ENCODE data around the gene RADIL. TPM values are rescaled to one million over a fixed set of nuclear protein-coding genes. Genes with fewer than 3 reads are reported as not detected.
"Not testable (repeated sequence)": the region's sequence is repeated elsewhere in the genome, so short reads cannot be mapped to it uniquely, and the experiment has no call there.

RADIL gene
- total RNA-seq, 2 experiments from 2014 or later, result 0.50 to 0.82 TPM

DNA sequence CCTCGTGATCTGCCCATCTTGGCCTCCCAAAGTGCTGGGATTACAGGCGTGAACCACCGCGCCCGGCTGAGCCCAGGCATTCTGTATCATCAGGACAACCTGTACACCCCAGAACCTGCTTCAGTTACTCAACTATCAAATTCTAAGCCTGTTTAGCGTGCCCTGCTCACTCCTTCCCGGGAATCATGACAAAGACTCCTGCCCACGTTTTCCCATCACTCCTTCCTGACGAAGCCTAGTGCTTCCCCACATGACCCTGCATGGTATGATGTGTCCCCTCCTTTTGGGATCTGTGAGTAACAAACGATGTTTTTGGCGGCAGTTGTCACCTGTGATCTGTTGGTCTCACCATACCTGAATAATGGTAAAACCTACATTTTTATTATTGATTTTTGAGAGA is 12.2 kb upstream of the RADIL start:
- Mint-ChIP-seq H3K27me3 (ENCODE audit: low read depth) (no peaks in the 10 kb centered on the region), H3K9me3 (ENCODE audit: insufficient read depth) (no peaks in the 10 kb centered on the region), H3K27ac (no peak overlapping the region), H3K36me3 (ENCODE audit: low read depth) (no peaks in the 10 kb centered on the region), H3K4me1 (ENCODE audit: low read depth) (no peaks in the 10 kb centered on the region), H3K4me3 (no peak overlapping the region)
- CTCF ChIA-PET, result no interaction called here
- no peak for ATAC-seq
- DNase-seq, result no peak
- POLR2A ChIA-PET, result no interaction called here

DNA sequence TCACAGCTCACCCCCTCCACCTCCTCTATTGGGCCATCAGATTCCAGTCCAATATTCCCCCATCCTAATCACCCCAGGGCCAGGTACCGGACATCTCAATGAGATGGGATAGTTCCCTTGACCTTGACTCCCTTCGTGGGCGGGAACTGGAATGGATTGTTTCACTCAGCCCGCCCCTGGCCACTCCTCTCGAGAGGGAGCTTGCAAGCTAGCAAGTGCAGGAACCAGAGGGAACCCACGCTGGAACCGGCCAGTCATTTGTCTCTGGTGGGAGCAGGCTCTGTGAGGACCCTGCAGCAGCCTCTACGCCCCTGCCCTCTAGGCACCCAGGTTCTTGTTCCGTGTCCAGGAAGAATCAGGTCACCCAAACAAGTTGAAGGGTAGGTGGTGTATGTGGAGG is 11.0 kb upstream of the RADIL start:
- CTCF ChIA-PET, result no interaction called here
- Mint-ChIP-seq H3K27me3 (ENCODE audit: low read depth) (no peaks in the 10 kb centered on the region), H3K9me3 (ENCODE audit: insufficient read depth) (no peaks in the 10 kb centered on the region), H3K27ac (no peak overlapping the region), H3K4me1 (ENCODE audit: low read depth) (no peaks in the 10 kb centered on the region), H3K4me3 (no peak overlapping the region), H3K36me3 (ENCODE audit: low read depth) (no peaks in the 10 kb centered on the region)
- POLR2A ChIA-PET, result no interaction called here
- DNase-seq (no peak), ATAC-seq (no peak)

DNA sequence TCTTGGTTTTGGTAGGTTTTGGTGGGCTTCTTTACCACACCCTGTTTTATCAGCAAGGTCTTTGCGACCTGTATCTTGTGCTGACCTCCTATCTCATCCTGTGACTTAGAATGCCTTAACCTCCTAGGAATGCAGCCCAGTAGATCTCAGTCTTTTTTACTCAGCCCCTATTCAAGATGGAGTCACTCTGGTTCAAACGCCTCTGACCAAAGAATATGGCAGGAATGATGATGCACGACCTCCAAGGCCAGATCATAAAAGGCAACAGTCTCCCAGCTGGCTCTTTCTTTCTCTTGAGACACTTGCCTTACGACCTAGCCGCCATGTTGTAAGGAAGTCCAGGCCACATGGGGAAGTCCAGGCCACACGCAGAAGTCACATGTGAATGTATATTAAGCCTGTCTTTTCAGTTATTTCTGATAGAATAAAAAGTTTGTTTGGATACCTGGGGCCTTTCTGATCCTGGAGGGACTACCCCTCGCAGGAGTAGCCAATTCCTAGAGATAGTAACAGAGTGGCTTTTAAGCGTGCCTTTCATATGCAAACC is 10.5 kb upstream of the RADIL start:
- Mint-ChIP-seq H3K36me3 (ENCODE audit: low read depth) (no peaks in the 10 kb centered on the region), H3K27ac (no peak overlapping the region), H3K27me3 (ENCODE audit: low read depth) (no peaks in the 10 kb centered on the region), H3K4me1 (ENCODE audit: low read depth) (no peaks in the 10 kb centered on the region), H3K9me3 (ENCODE audit: insufficient read depth) (no peaks in the 10 kb centered on the region), H3K4me3 (no peak overlapping the region)
- ChIA-PET CTCF (no interaction called here), POLR2A (no interaction called here)
- no peak for ATAC-seq
- DNase-seq, result no peak

DNA sequence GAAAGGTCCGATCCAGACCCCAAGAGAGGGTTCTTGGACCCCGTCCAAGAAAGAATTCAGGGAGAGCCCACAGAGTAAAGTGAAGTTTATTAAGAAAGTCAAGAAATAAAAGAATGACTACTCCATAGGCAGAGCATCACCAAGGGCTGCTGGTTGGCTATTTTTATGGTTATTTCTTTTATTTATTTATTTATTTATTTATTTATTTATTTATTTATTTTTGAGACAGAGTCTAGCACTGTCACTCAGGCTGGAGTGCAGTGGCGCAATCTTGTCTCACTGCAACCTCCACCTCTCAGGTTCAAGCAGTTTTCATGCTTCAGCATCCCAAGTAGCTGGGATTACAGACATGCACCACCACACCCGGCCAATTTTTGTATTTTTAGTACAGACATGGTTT is 9.7 kb upstream of the RADIL start:
- CTCF ChIA-PET, result interaction anchor here (0.6 kb wide), 1 partner anchor 9 kb away, joined by 3 read pairs; the partner anchor contains the start of gene RADIL
- DNase-seq, ATAC-seq: not testable (repeated sequence)

DNA sequence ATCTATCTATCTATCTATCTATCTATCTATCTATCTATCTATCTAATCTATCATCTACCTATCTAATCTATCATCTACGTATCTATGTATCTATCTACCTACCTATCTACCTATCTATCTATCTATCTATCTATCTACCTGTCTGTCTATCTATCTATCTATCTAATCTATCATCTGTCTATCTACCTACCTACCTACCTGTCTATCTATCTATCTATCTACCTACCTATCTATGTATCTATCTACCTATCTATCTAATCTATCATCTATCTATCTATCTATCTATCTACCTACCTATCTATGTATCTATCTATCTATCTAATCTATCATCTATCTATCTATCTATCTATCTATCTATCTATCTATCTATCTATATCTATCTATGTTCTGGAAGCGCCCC is 8.0 kb upstream of the RADIL start:
- H3K36me3 Mint-ChIP-seq (ENCODE audit: low read depth); H3K27ac Mint-ChIP-seq; H3K4me3 Mint-ChIP-seq; POLR2A ChIA-PET; H3K9me3 Mint-ChIP-seq (ENCODE audit: insufficient read depth); H3K4me1 Mint-ChIP-seq (ENCODE audit: low read depth); DNase-seq; ATAC-seq; H3K27me3 Mint-ChIP-seq (ENCODE audit: low read depth); CTCF ChIA-PET: not testable (repeated sequence)

More for the DNA sequence above, 9.7 kb upstream of the RADIL start:
- POLR2A ChIA-PET; H3K4me3 Mint-ChIP-seq; H3K9me3 Mint-ChIP-seq (ENCODE audit: insufficient read depth); H3K36me3 Mint-ChIP-seq (ENCODE audit: low read depth); H3K4me1 Mint-ChIP-seq (ENCODE audit: low read depth); H3K27me3 Mint-ChIP-seq (ENCODE audit: low read depth); H3K27ac Mint-ChIP-seq: not testable (repeated sequence)

DNA sequence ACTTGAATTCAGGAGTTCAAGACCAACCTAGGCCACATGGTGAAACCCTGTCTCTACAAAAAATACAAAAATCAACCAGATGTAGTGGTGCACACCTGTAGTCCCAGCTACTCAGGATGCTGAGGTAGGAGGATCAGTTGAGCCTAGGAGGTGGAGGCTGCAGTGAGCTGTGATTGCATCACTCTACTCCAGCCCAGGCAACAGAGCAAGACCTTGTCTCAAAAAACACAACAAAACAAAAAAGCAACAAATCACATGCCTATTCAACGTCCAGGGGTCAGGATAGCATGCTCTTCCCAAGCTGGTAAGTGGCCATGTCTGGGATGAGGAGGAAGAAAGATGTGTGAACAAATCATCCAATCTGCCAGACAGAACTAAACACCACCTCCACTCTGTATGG is 6.2 kb upstream of the RADIL start:
- Mint-ChIP-seq H3K27me3 (ENCODE audit: low read depth) (no peaks in the 10 kb centered on the region), H3K36me3 (ENCODE audit: low read depth) (no peaks in the 10 kb centered on the region), H3K4me1 (ENCODE audit: low read depth) (no peaks in the 10 kb centered on the region), H3K9me3 (ENCODE audit: insufficient read depth) (no peaks in the 10 kb centered on the region), H3K27ac (no peak overlapping the region), H3K4me3 (no peak overlapping the region)
- DNase-seq, result no peak
- ChIA-PET CTCF (no interaction called here), POLR2A (no interaction called here)
- no peak for ATAC-seq

DNA sequence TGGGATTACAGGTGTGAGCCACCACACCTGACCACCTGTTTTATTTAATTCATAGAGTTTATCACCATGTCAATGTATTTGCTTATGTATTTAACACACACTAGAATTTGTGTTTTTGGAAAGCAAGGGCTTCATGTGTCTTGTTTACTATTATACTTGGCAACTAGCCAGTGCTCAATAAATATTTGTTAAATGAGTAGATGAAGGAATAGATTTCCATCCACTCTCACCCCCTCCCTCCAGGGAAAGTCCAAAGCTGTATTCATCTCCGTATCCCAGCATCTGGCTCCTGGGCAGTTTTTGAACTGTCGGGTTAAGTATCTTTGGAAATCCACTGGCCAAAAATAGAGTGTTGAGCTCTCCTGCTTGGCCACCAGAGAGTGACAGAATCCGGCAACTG is 4.6 kb upstream of the RADIL start:
- DNase-seq, result no peak
- Mint-ChIP-seq H3K27me3 (ENCODE audit: low read depth) (peaks cover 4% of the 10 kb centered on the region), H3K27ac (no peak overlapping the region), H3K4me1 (ENCODE audit: low read depth) (no peaks in the 10 kb centered on the region), H3K9me3 (ENCODE audit: insufficient read depth) (no peaks in the 10 kb centered on the region), H3K36me3 (ENCODE audit: low read depth) (no peaks in the 10 kb centered on the region), H3K4me3 (no peak overlapping the region)
- ChIA-PET CTCF (interaction anchor here (1.0 kb wide), 1 partner anchor 90 kb away, joined by 4 read pairs; no protein-coding TSS in a partner anchor), POLR2A (interaction anchor here (0.6 kb wide), 1 partner anchor 19 kb away, joined by 4 read pairs; no protein-coding TSS in a partner anchor)
- no peak for ATAC-seq

DNA sequence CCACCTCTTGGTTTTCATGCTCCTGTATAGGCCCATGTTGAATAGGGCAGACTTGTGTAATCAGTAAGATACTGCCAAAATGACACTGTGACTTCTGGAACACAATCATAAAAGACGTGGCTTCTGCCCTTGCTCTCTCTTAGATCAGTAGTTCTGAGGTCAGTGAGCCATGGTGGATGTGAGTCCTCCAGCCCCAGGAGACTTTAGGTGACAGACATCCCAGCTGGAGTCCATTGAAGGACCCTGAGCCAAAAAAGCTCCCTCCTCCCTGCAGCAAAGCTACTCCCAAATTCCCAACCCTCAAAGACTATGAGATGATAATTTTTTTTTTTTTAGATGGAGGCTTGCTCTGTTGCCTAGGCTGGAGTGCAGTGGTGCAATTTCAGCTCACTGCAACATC is 3.2 kb upstream of the RADIL start:
- CTCF ChIA-PET, result interaction anchor here (1.2 kb wide), 1 partner anchor 88 kb away, joined by 4 read pairs; no protein-coding TSS in a partner anchor
- H3K27ac Mint-ChIP-seq, result no peak overlapping the region
- peaks cover 16% of the 10 kb centered on the region for H3K27me3 Mint-ChIP-seq (ENCODE audit: low read depth)
- no peak for DNase-seq
- no peak for ATAC-seq
- POLR2A ChIA-PET, result no interaction called here
- no peak overlapping the region for H3K4me3 Mint-ChIP-seq
- H3K9me3 Mint-ChIP-seq (ENCODE audit: insufficient read depth), result no peaks in the 10 kb centered on the region
- peaks cover 7% of the 10 kb centered on the region for H3K4me1 Mint-ChIP-seq (ENCODE audit: low read depth)
- no peaks in the 10 kb centered on the region for H3K36me3 Mint-ChIP-seq (ENCODE audit: low read depth)

DNA sequence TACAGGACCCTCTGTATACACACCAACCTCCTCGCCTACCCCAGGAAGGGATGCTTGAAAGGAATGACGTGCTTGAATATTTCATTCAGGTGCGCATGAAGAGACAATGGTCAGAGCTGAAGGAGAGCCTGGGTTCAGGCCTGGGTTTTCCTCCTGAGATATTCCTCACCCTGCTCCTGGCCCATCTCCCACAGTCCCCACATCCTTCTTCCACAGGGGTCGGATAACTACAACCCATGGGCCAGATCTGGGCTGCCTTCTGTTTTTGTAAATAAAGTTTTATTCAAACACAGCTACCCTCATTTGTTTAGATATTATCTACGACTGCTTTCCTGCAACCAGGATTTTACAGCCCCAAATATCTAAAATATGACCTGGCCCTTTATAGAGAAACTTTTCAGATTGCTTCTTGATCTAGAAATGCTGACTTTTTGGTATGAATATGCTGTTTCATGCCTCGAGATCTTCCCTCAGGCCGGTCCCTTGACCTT is 1.8 kb upstream of the RADIL start:
- no peaks in the 10 kb centered on the region for H3K9me3 Mint-ChIP-seq (ENCODE audit: insufficient read depth)
- peaks cover 7% of the 10 kb centered on the region for H3K4me1 Mint-ChIP-seq (ENCODE audit: low read depth)
- ChIA-PET POLR2A (no interaction called here), CTCF (interaction anchor here (1.9 kb wide), 1 partner anchor 199 kb away, joined by 4 read pairs; no protein-coding TSS in a partner anchor)
- no peak for DNase-seq
- no peak overlapping the region for H3K4me3 Mint-ChIP-seq
- H3K27ac Mint-ChIP-seq, result no peak overlapping the region
- H3K27me3 Mint-ChIP-seq (ENCODE audit: low read depth), result peaks cover 20% of the 10 kb centered on the region
- H3K36me3 Mint-ChIP-seq (ENCODE audit: low read depth), result no peaks in the 10 kb centered on the region
- ATAC-seq, result no peak

DNA sequence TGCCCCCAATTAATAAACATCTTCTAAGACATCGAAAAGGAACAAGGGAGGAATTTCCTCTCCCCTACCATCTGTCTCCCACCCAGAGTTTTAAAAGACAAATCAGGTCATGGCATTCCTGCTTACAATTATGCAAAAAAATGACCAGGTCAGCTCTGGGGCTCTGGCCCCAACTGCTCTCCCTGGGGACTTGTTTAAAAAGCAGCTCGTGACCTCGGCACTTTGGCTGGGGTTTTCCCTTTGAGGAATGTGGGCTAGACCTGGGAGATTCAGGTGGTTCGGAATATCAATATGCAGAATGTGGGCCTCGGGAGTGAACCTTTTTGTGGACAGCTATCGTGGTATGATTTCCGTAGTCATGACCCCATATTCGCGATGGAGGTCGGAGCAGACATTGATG is 648 bp upstream of the RADIL start:
- Mint-ChIP-seq H3K27me3 (ENCODE audit: low read depth) (peaks cover 20% of the 10 kb centered on the region), H3K27ac (no peak overlapping the region), H3K9me3 (ENCODE audit: insufficient read depth) (no peaks in the 10 kb centered on the region), H3K36me3 (ENCODE audit: low read depth) (no peaks in the 10 kb centered on the region), H3K4me1 (ENCODE audit: low read depth) (peaks cover 7% of the 10 kb centered on the region), H3K4me3 (no peak overlapping the region)
- ChIA-PET POLR2A (interaction anchor here (1.2 kb wide), 1 partner anchor 109 kb away, joined by 5 read pairs; the partner anchor contains the start of gene AP5Z1), CTCF (interaction anchor here (0.6 to 2.8 kb wide), 12 partner anchors 9 to 200 kb away, joined by 3 to 26 read pairs (median 5); no protein-coding TSS in a partner anchor)
- ATAC-seq (no peak), DNase-seq (no peak)

DNA sequence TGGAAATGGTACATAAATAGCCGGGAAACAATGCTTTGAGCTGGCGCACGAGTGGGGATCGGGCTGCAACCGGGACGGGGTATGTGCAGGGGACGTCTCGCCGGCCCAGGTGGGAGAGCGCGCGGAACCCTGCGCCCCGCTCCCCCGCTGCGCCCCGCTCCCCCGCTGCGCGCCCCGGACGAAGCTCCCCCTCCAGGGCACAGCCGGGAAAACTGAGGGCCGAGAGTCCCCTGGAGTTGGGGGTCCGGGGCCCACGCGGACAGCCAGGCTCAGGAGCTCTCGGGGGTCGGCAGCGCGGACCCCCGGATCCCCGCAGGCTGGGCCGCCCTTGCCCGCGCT is 514 bp downstream of the RADIL start:
- DNase-seq (no peak), ATAC-seq (no peak)
- H3K4me1 Mint-ChIP-seq (ENCODE audit: low read depth), result peaks cover 7% of the 10 kb centered on the region
- H3K4me3 Mint-ChIP-seq, result peak overlapping the region; percentile 51
- POLR2A ChIA-PET, result interaction anchor here (0.8 kb wide), 1 partner anchor 12 kb away, joined by 3 read pairs; no protein-coding TSS in a partner anchor
- CTCF ChIA-PET, result interaction anchor here (0.6 to 2.8 kb wide), 15 partner anchors 9 to 296 kb away, joined by 3 to 26 read pairs (median 6); no protein-coding TSS in a partner anchor
- H3K36me3 Mint-ChIP-seq (ENCODE audit: low read depth), result no peaks in the 10 kb centered on the region
- no peaks in the 10 kb centered on the region for H3K9me3 Mint-ChIP-seq (ENCODE audit: insufficient read depth)
- peaks cover 20% of the 10 kb centered on the region for H3K27me3 Mint-ChIP-seq (ENCODE audit: low read depth)
- H3K27ac Mint-ChIP-seq, result no peak overlapping the region

DNA sequence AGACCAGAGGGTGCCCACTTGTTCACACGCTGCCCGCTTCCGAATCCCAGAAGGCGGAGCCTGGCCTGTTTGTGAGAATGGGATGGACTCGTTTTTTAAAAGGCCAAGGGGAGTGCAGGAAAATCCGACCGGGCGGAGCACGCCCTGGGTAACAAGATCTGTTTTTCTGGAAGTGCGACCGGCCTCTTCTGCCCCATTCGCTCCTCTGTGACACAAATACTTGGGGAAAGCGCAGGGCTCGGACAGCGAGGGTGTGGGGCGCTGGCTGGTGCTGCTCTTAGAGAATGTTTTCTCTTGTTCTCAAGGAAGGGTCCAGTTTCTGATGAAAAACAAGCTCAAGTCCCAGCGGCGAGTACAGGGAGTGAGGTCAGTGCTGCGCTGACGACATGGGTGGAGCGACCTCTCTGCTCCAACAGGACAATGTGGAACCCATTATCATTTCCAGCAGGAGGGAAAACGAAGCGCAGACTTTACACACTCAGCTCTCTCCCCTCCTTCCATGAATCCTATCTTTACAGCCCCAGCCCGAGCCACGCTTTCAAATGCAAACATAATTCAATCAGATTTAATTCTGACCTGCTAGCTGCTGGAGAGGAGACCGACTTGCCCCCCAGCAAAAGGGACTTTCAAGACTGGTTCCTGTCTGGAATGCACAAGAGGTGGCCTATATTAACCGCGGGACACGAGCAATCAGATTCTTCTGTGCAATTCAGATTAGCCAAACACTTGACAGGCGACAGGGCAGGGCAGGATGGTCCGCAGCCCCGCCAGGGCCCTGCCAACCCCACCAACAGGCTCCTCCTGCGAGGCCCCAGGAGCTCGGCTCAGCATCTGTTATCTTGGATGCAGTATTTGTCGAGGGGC is 1.1 kb downstream of the RADIL start:
- ATAC-seq (no peak), DNase-seq (no peak)
- ChIA-PET POLR2A (interaction anchor here (0.8 kb wide), 1 partner anchor 11 kb away, joined by 3 read pairs; no protein-coding TSS in a partner anchor), CTCF (interaction anchor here (0.7 to 2.8 kb wide), 11 partner anchors 8 to 91 kb away, joined by 3 to 26 read pairs (median 6); no protein-coding TSS in a partner anchor)
- H3K27me3 Mint-ChIP-seq (ENCODE audit: low read depth), result peaks cover 20% of the 10 kb centered on the region
- H3K27ac Mint-ChIP-seq, result no peak overlapping the region
- peaks cover 7% of the 10 kb centered on the region for H3K4me1 Mint-ChIP-seq (ENCODE audit: low read depth)
- no peaks in the 10 kb centered on the region for H3K9me3 Mint-ChIP-seq (ENCODE audit: insufficient read depth)
- H3K4me3 Mint-ChIP-seq, result peak overlapping the region; percentile 51
- no peaks in the 10 kb centered on the region for H3K36me3 Mint-ChIP-seq (ENCODE audit: low read depth)
